HG02588 (cell line): ENCODE results near the gene ASRGL1.

Source experiments
- ATAC-seq: cut with Tn5 transposase; IDR thresholded peaks from one replicate; pipeline ENCODE4 v1.9.1; 2021; ENCODE audit warnings: mild to moderate bottlenecking, moderate library complexity; ENCODE audit not compliant: unreplicated experiment

Gene ASRGL1

DNA sequence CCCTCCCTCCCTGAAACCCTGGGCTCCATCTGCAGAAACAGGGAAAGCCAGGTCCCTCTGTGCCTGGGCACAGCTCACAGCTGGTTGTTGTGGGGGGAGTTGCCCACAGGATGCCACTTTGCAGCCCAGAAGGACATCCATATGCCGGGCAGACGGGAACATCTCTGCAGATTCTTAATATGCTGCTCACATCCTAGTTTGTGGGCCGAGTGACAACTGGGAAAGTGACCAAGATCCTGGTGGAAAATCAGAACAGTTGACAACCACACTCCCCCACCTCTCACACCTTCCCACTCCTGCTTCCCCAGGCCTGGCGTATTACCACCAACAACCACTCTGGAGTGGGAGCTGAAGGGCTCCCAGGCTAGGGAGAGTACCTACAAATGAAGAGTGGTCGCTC, 74.3 kb downstream of the ASRGL1 start:
- no peak for ATAC-seq

GRCh38 chr11:62413060-62413696, 75.9 kb downstream of the ASRGL1 start:
- no peak for ATAC-seq

- no peak for ATAC-seq
These were observed 79.3 kb downstream of the ASRGL1 start for GRCh38 chr11:62416596-62416995.

DNA sequence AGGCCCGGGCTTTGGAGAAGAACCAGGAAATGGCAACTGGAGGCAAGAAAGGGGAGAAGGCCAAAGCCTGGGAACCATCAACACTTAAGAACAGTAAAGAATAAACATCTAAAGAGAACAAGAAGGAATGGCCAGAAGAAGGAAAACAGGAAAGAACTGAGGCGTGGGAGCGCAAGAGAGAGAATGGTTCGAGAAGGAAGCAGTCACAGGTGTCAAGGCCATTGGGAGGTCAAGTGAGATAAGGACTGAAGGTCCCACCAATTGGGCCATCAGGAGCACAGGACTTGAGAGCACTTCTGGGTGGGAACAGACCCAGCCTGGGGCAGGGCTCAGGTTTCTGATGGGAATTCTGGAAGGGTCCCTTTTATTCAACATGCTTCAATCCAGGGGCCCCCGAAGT, 80.9 kb downstream of the ASRGL1 start:
- no peak for ATAC-seq

DNA sequence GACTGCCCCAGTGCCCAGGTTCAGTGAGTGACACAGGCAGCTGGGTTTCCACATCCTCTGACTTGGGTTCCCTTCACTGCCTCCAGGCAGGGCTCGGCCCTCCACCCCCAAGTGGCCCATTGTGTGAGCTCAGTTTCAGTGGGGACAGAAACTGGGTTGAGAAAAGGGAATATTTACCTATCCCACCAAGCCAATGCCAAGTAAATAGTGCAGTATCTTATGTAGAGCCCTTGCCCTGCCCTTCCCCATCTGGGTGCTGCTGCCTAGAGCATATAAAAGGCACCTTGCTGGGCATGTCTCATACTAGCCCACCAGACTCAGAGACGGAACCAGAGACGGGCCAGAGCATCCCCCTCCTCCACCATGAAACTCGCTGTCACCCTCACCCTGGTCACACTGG, 81.5 kb downstream of the ASRGL1 start, which contains the start of gene SCGB1A1:
Gene SCGB1A1, plus strand, starts transcription at position 301 of the 400 bp plus-strand sequence. Its CDS starts 63 bp downstream, at position 364.
- no peak for ATAC-seq

- no peak for ATAC-seq
These were observed 82.2 kb downstream of the ASRGL1 start for GRCh38 chr11:62419314-62419929.

DNA sequence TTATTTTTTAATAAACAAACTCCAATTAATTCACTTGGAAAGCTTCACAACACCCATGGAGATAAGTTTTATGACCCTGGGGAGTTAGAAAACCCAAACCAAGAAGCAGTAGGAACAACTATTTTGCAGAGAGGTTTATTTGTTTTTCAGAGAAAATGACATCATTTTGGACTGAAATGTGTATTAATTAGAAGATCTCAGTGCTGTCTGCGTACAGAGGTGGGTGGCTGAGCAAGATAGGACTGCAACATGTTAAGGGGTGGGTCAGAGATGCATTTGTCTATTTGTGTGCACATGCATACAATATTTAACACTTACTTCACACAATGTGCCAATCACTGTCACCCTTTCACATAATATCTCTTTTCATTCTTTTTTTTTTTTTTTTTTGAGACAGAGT, 82.7 kb downstream of the ASRGL1 start:
- no peak for ATAC-seq

GRCh38 chr11:62420882-62421281, 83.6 kb downstream of the ASRGL1 start:
- no peak for ATAC-seq

- no peak for ATAC-seq
These were observed 84.7 kb downstream of the ASRGL1 start for GRCh38 chr11:62421996-62422395.

GRCh38 chr11:62423012-62423411, 85.8 kb downstream of the ASRGL1 start:
- no peak for ATAC-seq

- ATAC-seq: no peak
These were observed 90.5 kb downstream of the ASRGL1 start for GRCh38 chr11:62427630-62428233.

DNA sequence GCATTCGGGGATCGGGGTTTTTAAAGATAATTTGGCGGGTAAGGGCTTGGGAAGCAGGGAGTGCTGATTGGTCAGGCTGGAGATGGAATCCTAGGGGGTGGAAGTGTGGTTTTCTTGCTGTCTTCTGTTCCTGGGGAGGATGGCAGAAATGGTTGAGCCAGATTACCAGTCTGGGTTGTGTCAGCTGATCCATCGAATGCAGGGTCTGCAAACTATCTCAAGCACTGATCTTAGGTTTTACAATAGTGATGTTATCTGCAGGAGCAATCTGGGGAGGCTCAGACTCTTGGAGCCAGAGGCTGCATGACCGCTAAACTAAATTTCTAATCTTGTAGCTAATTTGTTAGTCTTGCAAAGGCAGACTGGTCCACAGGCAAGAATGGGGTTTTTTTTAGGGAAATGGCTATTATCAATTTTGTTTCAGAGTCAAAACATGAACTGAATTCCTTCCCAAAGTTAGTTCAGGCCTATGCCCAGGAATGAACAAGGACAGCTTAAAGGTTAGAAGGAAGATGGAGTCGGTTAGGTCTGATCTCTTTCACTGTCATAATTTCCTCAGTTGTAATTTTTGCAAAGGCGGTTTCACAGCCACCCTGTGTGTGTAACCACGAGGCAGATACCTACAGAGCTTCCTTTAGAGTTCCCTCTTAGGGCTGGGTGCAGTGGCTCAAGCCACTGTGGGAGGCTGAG, 91.8 kb downstream of the ASRGL1 start:
- no peak for ATAC-seq

DNA sequence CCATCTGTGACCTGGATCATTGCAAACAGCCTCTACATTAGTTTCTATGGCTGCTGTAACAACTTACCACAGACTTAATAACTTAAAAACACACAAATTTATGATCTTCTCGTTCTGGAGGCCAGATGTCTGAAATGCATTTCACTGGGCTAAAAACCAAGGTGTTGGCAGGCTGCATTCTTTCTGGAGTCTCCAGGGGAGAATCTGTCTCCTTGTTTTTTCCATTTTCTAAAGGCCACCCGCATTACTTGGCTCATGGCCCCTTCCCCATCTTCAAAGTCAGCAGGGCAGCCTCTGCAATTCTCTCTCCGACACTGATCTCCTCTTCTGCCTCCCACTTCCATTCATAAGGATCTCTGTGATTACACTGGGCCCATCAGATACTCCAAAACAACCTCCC, 93.2 kb downstream of the ASRGL1 start:
- no peak for ATAC-seq

GRCh38 chr11:62431171-62431901, 94.1 kb downstream of the ASRGL1 start:
- no peak for ATAC-seq

GRCh38 chr11:62432695-62433094, 95.4 kb downstream of the ASRGL1 start:
- no peak for ATAC-seq

GRCh38 chr11:62433141-62433903, 96.1 kb downstream of the ASRGL1 start:
- ATAC-seq: no peak

DNA sequence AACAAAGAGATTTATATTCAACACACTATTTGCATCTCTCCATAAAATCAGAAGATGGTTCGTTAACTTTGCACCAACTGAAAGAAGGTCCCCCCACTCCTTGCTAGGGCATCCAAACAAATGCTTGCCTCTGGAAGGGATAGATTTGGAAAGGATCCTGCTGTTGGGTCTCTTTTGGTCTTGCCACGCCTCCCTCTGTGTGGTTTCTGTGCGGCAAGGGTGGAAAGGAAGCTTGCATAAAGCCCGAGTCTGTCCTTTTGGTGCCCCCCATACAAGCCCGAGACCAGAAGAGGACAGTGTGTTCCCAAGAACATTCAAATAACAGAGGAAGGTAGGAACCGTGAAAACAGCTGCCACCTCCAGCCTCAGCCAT, 96.6 kb downstream of the ASRGL1 start:
- no peak for ATAC-seq

GRCh38 chr11:62435846-62436660, 98.8 kb downstream of the ASRGL1 start:
- ATAC-seq: no peak

GRCh38 chr11:62437616-62438015, 100.4 kb downstream of the ASRGL1 start:
- ATAC-seq: no peak

GRCh38 chr11:62438641-62439040, 101.4 kb downstream of the ASRGL1 start:
- ATAC-seq: no peak
